ENCODE data around the gene CDX1.
"Not testable (repeated sequence)": the region's sequence is repeated elsewhere in the genome, so short reads cannot be mapped to it uniquely, and the experiment has no call there.

CDX1 gene

GRCh38 chr5:150210644-150211043 is 44.1 kb downstream of the CDX1 start:
- DNase-seq: no peak

GRCh38 chr5:150211156-150212030 is 44.8 kb downstream of the CDX1 start:
- no peak for DNase-seq

GRCh38 chr5:150213530-150213929 is 47.0 kb downstream of the CDX1 start:
- DNase-seq: no peak

GRCh38 chr5:150214289-150214688 is 47.7 kb downstream of the CDX1 start:
- DNase-seq: no peak

- DNase-seq: no peak
These were observed 49.7 kb downstream of the CDX1 start for GRCh38 chr5:150215979-150216944.

GRCh38 chr5:150217038-150217437 is 50.5 kb downstream of the CDX1 start:
- DNase-seq: no peak

GRCh38 chr5:150217873-150218692 is 51.5 kb downstream of the CDX1 start:
- peak; percentile 32 to 66 (median 58) for DNase-seq

- DNase-seq: no peak
These were observed 52.1 kb downstream of the CDX1 start for GRCh38 chr5:150218693-150219035.

GRCh38 chr5:150219142-150219541 is 52.6 kb downstream of the CDX1 start:
- no peak for DNase-seq

- no peak for DNase-seq
These were observed 53.3 kb downstream of the CDX1 start for GRCh38 chr5:150219861-150220260.

GRCh38 chr5:150221471-150221870 is 54.9 kb downstream of the CDX1 start:
- DNase-seq: no peak

GRCh38 chr5:150222906-150223305 is 56.3 kb downstream of the CDX1 start:
- no peak for DNase-seq

GRCh38 chr5:150223474-150223873 is 56.9 kb downstream of the CDX1 start:
- no peak for DNase-seq

- no peak for DNase-seq
These were observed 58.0 kb downstream of the CDX1 start for GRCh38 chr5:150224483-150225027.

- no peak for DNase-seq
These were observed 60.5 kb downstream of the CDX1 start for GRCh38 chr5:150227036-150227435.

GRCh38 chr5:150227606-150228273 is 61.2 kb downstream of the CDX1 start:
- no peak for DNase-seq

- no peak for DNase-seq
These were observed 63.0 kb downstream of the CDX1 start for GRCh38 chr5:150229571-150229970.

- no peak for DNase-seq
These were observed 64.3 kb downstream of the CDX1 start for GRCh38 chr5:150230842-150231241.

GRCh38 chr5:150233706-150234105 is 67.1 kb downstream of the CDX1 start:
- DNase-seq: not testable (repeated sequence)
